Endothelial cell (in vitro differentiated cells): ENCODE results near the gene NCAPG2. TPM values are rescaled to one million over a fixed set of nuclear protein-coding genes. Genes with fewer than 3 reads are reported as not detected.

Experiments used
- DNase-seq: peaks from one replicate; pipeline ENCODE4 v3.0.0; 2021; ENCODE audit warnings: low spot score
- H3K27ac Mint-ChIP-seq: one replicate; pipeline ENCODE4 v1.8.0; 2021; ENCODE audit warnings: mixed read lengths, inconsistent platforms; ENCODE audit not compliant: unreplicated experiment
- H3K27me3 Mint-ChIP-seq: one replicate; pipeline ENCODE4 v1.8.0; 2021; ENCODE audit warnings: mild to moderate bottlenecking, moderate library complexity, mixed read lengths, inconsistent platforms; ENCODE audit not compliant: unreplicated experiment
- H3K36me3 Mint-ChIP-seq: one replicate; pipeline ENCODE4 v1.8.0; 2021; ENCODE audit warnings: mild to moderate bottlenecking, low read depth, mixed read lengths, inconsistent platforms; ENCODE audit not compliant: unreplicated experiment
- H3K4me1 Mint-ChIP-seq: one replicate; pipeline ENCODE4 v1.8.0; 2021; ENCODE audit warnings: mild to moderate bottlenecking, mixed read lengths, inconsistent platforms; ENCODE audit not compliant: unreplicated experiment
- H3K4me3 Mint-ChIP-seq: one replicate; pipeline ENCODE4 v1.8.0; 2021; ENCODE audit warnings: mild to moderate bottlenecking, mixed read lengths, inconsistent platforms; ENCODE audit not compliant: unreplicated experiment
- H3K9me3 Mint-ChIP-seq: one replicate; pipeline ENCODE4 v1.8.0; 2021; ENCODE audit warnings: mixed read lengths, inconsistent platforms; ENCODE audit not compliant: unreplicated experiment
- total RNA-seq: library from RNA; stranded (reverse); fragmentation: NEBNext Ultra II Directional; extraction: Animal tissue kit (Norgen Biotek cat#: 25700); gene quantifications from one replicate; pipeline ENCODE4 v1.2.1, GENCODE V29; 2021; ENCODE audit not compliant: unreplicated experiment
- TF ChIP-seq, protein P1 (sequence below): fragments of 200-600 bp; sonication (generic); IDR thresholded peaks from one replicate; pipeline ENCODE4 v1.5.0; 2021; ENCODE audit warnings: antibody characterized with exemption; ENCODE audit not compliant: unreplicated experiment

NCAPG2 gene
- total RNA-seq, 1 donor from 2014 or later, result 25.6 TPM

DNA sequence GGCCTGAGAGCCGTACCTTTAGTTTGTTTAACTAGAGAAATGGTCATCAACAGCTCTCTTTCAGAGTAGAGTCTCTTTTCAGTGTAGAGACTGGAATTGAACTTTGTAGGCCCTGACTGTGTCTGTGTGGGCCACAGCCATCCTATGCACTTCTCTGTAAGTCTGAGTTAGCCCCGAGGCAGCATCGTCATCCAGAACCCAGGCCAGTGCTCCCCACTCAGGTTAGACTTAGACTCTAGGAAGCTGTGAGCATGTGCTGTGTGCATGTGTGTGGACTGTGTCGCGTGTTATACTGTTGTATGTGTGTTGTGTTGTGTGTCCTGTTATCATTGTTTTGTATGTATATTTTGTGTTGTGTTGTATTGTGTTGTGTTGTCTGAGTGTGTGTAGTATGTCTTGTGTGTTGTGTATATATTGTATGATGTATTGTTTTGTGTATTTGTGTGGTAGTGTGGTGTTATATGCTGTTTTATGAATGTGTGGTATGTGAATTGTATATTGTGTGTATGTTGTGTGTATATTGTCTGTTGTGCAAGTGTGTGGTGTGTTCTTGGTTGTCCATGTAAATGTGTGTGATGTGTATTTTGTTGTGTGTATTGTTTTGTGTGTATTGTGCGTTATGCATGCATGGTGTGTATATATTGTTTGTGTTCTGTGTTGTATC lies 18.1 kb upstream of the NCAPG2 start:
- Mint-ChIP-seq H3K27ac (no peak overlapping the region), H3K4me1 (peaks cover 2% of the 10 kb centered on the region), H3K27me3 (peaks cover 11% of the 10 kb centered on the region), H3K4me3 (peak overlapping the region; percentile 13), H3K9me3 (no peaks in the 10 kb centered on the region), H3K36me3 (peaks cover 8% of the 10 kb centered on the region)
- no peak for DNase-seq
- TF ChIP-seq, protein P1, sequence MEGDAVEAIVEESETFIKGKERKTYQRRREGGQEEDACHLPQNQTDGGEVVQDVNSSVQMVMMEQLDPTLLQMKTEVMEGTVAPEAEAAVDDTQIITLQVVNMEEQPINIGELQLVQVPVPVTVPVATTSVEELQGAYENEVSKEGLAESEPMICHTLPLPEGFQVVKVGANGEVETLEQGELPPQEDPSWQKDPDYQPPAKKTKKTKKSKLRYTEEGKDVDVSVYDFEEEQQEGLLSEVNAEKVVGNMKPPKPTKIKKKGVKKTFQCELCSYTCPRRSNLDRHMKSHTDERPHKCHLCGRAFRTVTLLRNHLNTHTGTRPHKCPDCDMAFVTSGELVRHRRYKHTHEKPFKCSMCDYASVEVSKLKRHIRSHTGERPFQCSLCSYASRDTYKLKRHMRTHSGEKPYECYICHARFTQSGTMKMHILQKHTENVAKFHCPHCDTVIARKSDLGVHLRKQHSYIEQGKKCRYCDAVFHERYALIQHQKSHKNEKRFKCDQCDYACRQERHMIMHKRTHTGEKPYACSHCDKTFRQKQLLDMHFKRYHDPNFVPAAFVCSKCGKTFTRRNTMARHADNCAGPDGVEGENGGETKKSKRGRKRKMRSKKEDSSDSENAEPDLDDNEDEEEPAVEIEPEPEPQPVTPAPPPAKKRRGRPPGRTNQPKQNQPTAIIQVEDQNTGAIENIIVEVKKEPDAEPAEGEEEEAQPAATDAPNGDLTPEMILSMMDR, result no peak

DNA sequence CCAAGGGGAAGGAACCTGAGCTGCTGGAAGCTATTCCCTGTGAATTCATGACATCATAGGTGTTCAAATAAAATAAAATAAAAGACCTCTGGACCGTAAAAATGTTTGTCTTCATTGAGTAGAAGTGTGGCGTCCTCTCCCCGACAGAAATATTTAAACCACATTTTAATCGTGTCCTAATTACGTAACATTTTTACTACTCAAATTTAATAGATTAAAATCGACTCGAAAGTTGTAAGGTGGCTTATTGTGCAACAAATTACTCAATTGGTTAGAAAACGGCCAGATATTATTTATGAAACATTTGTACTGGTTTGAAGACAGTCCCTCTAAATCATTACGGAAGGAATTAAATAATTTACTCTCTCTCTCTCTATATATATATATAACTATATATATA lies 15.5 kb upstream of the NCAPG2 start:
- DNase-seq, result no peak
- TF ChIP-seq, protein P1, result no peak
- Mint-ChIP-seq H3K4me1 (no peaks in the 10 kb centered on the region), H3K36me3 (peaks cover 8% of the 10 kb centered on the region), H3K9me3 (no peaks in the 10 kb centered on the region), H3K27ac (no peak overlapping the region), H3K4me3 (no peak overlapping the region), H3K27me3 (peaks cover 4% of the 10 kb centered on the region)

DNA sequence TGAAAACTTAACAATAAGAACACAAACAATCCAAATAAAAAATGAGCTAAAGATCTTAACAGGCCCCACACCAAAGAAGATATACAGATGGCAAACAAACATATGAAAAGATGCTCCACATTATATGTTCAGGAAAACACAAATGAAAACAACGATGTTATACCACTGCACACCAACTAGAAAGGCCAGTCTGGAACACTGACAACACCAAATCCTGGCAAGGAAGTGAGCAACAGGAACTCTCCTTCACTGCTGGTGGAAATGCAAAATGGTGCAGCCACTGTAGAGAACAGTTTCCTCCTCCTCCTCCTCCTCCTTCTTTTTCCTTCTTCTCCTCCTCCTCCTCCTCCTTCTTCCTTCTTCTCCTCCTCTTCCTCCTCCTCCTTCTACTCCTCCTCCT lies 12.2 kb upstream of the NCAPG2 start:
- no peak overlapping the region for H3K4me3 Mint-ChIP-seq
- no peaks in the 10 kb centered on the region for H3K27me3 Mint-ChIP-seq
- H3K9me3 Mint-ChIP-seq, result no peaks in the 10 kb centered on the region
- DNase-seq, result no peak
- H3K36me3 Mint-ChIP-seq, result peaks cover 4% of the 10 kb centered on the region
- no peaks in the 10 kb centered on the region for H3K4me1 Mint-ChIP-seq
- TF ChIP-seq, protein P1, result no peak
- H3K27ac Mint-ChIP-seq, result peak overlapping the region; percentile 3

DNA sequence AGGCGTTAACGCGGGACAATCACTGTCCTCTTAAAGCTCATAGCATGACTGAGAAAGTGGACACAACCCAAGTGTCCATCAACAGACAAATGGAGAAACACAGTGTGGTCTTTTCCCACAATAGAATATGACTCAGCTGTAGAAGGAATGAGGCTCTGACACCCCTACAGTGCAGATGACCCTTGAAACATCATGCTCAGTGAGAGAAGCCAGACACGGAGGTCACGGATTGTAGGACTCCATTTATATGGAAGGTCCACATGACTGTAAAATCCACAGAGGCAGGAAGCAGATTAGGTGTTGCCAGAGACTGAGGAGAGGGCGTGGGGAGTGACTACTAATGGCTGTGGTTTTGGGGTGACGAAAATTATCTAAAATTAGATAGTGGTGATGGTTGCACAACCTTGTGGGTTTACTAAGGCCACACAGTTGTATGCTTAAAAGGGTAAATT lies 6.1 kb upstream of the NCAPG2 start:
- DNase-seq, result no peak

DNA sequence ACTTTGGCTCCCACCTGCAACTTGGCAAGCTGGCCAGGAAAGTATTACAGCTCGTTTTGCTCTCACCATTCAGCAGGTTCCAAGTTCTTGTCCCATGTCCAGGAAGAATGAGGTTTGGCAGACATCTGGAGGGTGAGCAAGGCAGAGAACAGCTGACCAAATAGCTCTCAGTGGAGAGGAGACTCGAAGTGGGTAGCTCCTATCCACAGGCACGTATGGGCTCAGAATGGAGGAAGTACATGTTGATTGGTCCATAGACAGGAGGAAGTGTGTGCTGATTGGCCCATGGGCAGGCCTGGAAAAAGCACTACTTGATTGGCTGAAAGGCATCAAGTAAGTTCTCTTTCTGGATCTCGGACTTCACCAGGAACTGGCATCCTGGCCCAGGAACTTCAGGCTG lies 3.0 kb upstream of the NCAPG2 start:
- Mint-ChIP-seq H3K27ac (no peak overlapping the region), H3K9me3 (no peaks in the 10 kb centered on the region), H3K36me3 (peaks cover 15% of the 10 kb centered on the region), H3K4me1 (peaks cover 14% of the 10 kb centered on the region), H3K27me3 (peaks cover 9% of the 10 kb centered on the region), H3K4me3 (no peak overlapping the region)
- TF ChIP-seq, protein P1, result no peak
- DNase-seq, result no peak

More for the DNA sequence above, 6.1 kb upstream of the NCAPG2 start:
- TF ChIP-seq, protein P1, result no peak
- H3K9me3 Mint-ChIP-seq, result no peaks in the 10 kb centered on the region
- H3K36me3 Mint-ChIP-seq, result peaks cover 8% of the 10 kb centered on the region
- no peaks in the 10 kb centered on the region for H3K4me1 Mint-ChIP-seq
- H3K27me3 Mint-ChIP-seq, result peaks cover 5% of the 10 kb centered on the region
- H3K4me3 Mint-ChIP-seq, result no peak overlapping the region
- no peak overlapping the region for H3K27ac Mint-ChIP-seq
